ENCODE results near the gene MORN1.
"Not testable (repeated sequence)": the region's sequence is repeated elsewhere in the genome, so short reads cannot be mapped to it uniquely, and the experiment has no call there.

MORN1 gene

DNA sequence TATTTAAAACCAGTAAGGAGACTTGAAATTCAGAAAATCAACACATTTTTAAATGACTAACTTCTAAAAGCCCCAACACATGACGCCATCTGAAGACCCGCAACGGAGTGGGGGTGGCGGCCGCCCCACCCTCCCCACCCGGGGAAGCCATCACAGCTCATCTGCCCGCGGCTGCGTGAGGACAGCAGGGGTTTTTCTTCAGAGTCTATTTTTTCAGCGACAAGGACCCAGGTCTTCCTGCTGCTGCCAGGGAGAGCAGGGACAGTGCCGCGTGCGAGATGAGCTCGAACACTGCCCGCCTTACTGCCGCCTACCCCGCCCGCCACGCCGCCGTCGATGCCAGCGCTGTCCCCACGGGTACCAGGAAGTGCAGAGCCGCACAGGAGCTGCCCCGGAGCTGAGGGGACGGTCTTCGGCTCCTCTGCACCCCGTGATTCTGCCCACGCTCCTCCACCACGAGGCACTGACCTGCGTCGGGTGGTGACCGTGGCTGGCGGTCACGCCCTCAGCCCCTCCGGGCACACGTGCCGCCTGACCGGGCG, 84.2 kb downstream of the MORN1 start:
- no peak for DNase-seq (ENCODE audit: low read depth in 2 of 2)

DNA sequence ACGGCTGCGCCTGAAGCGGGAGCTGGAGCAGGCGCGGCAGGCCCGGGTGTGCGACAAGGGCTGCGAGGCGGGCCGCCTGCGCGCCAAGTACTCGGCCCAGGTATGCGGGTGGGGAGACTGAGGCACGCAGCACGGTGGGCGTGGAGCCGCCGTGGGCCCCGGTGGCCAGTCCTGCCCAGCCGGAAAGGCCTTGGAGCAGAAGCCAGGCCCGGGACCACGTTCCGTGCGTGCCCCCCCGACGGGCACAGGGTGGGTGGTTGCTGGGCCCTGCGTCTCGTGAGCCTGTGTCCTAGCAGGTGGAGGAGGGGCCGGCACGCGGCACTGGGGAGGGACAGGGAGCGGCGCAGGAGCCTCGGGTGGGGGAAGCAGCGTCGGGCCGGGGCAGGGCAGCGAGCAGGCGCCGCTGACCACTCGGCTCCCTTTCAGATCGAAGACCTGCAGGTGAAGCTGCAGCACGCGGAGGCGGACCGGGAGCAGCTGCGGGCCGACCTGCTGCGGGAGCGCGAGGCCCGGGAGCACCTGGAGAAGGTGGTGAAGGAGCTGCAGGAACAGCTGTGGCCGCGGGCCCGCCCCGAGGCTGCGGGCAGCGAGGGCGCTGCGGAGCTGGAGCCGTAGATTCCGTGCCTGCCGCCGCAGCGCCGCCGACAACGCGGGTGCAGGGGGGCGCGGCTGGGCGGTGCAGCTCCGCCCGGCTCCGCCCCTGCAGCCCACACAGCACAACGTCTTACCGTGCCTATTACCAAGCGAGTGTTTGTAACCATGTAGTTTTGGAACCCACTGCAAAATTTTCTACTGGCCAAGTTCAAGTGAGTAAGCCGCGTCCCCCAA, 85.0 kb downstream of the MORN1 start:
- DNase-seq (ENCODE audit: low read depth in 2 of 2): no peak

DNA sequence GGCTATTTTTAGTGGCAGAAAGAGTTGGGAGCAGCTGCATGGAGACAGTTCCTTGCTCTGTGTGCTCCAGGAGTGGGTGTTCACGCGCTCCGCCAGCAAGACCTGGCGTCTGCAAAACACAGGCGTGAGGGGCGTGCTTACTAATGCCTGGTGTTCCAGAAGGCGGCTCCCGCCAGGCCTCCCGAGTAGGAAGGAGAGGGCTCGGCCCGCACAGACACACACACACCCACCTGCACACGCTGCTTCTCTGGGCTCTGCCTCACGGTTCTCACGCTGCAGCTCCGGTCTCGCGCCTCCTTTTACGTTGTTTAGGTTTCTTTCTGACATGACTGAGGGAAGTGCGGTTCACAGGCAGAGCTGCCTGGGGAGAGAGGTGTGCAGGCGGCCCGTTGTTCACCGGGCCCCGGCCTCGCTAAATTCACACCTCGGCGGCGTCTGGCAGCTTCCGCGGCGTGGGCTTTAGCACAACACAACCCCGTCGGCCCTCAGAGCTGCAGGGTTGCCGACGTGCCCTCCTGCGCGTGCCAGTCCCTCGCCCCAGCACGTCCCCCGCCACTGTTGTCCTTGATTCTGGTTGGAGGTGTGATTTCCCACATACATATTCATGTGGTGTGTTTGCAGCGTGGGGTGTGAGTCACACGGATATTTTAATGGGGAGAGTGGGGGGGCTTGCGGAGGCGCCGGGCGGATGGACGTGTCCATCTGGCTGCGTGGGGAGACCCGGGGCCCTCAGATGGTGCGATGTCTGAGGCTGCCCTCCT, 86.3 kb downstream of the MORN1 start:
- DNase-seq (ENCODE audit: low read depth in 2 of 2): no peak

DNA sequence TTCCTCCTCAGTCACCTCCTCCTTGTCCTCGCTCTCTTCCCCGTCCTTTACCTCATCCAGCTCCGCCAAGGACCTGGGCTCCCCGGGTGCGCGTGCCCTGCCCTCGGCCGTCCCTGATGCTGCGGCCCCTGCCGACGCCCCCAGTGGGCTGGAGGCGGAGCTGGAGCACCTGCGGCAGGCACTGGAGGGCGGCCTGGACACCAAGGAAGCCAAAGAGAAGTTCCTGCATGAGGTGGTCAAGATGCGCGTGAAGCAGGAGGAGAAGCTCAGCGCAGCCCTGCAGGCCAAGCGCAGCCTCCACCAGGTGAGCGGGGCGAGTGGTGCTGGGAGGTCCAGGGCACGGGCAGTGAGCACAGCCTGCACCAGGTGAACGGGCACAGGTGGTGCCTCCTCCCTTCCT, 87.1 kb downstream of the MORN1 start:
- no peak for DNase-seq (ENCODE audit: low read depth in 2 of 2)

DNA sequence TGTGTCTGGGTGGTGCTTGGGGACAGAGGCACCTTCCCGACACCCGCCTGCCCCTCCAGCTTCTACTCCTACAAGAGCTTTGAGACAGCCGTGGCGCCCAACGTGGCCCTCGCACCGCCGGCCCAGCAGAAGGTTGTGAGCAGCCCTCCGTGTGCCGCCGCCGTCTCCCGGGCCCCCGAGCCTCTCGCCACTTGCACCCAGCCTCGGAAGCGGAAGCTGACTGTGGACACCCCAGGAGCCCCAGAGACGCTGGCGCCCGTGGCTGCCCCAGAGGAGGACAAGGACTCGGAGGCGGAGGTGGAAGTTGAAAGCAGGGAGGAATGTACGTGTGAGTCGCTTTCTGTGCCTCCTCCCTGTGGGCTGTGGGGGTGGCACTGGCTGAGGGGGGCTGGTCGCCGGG, 87.6 kb downstream of the MORN1 start:
- no peak for DNase-seq (ENCODE audit: low read depth in 2 of 2)

DNA sequence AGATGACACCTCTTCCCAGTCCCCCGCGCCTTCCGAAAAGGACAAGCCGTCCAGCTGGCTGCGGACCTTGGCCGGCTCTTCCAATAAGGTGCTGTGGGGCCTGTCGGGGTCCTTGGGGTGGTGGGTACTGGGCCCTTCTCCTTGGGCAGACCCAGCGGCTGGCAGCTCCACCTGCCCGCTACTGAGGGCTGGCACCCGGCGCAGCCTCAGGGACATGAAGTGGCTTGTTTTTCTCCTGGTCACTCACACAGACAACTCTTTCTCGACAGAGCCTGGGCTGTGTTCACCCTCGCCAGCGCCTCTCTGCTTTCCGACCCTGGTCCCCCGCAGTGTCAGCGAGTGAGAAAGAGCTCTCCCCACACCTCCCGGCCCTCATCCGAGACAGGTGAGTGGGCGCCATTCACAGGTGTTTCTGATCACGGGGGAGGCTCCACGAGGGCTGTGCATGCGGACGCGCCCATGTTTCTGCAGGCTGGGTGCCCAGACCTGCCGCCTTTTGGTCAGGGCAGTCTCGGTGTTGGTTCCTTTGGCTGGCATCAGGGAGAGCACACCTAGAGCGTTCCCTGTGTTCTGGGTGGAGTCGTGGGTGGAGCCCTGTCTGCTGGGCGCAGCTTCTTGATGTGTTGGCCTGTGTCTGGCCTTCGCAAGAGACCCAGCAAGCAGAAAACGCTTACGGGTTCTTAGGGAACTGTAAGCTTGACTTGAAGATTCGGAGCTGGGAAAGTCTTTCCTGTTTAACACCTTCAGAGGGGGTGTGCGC, 88.2 kb downstream of the MORN1 start:
- no peak for DNase-seq (ENCODE audit: low read depth in 2 of 2)

DNA sequence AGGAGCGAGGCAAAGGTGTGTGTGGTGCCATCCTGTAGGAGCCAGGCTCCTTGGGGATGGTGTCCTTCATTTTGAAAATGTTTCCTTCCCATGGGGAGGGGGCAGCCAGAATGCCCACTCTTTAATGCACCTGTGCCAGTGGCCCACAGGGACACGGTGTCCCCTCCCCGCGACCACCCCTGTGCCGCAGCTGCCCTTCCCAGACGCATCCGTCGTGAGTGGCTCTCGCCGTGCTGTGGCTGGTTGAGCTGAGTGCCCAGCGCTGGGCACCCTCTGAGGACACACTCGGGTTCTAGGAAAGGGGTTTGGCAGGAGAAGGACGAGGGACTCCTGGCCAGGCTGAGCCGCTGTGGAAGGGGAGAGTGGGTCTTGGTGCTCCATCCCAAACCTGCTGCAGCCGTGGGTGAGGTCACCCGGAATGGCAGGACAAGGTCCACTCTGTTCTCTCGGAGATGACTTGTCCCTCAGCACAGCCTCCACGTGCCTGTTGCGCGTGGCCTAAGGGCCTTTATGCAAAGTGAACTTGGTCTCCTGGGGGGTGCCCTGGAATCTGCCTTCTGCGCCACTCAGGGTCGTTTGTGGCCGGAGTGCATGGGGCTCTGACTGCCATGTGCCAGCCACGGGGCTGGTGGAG, 88.9 kb downstream of the MORN1 start:
- no peak for DNase-seq (ENCODE audit: low read depth in 2 of 2)

DNA sequence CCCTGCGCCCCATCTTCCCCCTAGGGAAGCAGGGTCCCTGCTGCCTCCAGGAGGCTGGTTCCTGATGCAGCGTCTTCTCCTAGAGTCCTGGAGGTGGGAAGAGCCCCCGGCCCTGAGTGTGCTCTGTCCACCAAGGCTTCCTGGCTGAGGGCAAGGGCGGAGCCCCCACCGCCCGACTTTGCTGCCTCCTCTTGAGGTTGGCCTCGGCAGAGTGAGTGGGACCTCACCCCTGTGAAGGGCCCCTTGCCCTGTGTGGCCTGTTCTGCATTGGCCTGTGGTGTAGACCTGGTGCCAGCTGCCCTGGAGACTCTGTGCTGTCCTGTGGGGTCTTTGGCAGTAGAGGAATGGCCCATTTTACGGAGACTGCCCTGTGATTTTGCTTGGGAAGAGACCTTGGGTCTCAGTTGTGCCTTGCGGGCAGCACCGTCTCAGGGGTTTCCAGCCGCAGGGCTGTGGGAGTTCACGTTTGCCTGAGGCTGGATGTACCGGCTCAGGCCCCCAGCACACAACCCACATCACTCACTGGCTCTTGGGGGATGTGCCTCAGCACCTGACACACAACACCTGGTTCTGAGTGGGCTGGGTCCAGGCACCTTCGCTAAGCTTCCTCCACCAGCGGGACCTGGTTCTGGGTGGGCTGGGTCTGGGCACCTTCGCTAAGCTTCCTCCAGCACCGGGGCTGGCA, 89.6 kb downstream of the MORN1 start:
- no peak for DNase-seq (ENCODE audit: low read depth in 2 of 2)

DNA sequence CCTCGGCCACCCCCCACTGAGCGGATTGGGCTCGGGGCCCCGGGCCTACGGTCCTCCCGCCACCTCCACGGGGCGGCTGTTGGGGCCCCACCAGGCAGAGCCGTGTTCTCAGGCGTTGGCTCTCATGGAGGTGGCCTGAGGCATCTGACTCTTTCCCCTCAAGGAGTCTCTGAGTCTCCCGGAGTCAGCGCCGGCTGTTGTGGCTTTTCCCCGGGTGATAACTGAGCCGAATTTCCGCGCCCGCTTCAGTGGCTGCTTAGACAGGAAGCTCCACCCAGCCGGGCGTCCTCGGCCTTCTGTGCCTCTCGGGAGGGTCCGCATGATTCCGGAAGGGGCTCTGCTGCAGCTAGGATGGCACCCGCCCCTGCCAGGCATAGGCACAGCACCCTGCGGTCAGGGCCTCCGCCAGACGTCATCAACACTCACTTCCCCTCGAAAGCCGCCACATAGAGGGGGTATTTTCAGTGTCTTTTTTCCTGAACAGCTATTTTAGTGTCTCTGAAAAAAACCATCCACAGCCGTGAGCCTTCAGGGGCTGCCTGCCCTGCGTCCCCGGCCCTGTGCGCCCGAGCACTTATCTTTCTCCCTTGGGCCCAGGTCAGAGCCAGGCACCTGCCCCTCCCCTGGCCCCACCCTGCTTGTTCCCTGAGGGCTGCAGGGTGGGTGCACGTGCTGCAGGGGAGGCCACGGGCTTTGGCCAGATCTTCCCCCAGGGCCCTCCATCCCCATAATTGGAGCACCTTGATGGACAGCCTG, 90.3 kb downstream of the MORN1 start:
- peak; percentile 65 to 77 for DNase-seq (ENCODE audit: low read depth in 2 of 2)

DNA sequence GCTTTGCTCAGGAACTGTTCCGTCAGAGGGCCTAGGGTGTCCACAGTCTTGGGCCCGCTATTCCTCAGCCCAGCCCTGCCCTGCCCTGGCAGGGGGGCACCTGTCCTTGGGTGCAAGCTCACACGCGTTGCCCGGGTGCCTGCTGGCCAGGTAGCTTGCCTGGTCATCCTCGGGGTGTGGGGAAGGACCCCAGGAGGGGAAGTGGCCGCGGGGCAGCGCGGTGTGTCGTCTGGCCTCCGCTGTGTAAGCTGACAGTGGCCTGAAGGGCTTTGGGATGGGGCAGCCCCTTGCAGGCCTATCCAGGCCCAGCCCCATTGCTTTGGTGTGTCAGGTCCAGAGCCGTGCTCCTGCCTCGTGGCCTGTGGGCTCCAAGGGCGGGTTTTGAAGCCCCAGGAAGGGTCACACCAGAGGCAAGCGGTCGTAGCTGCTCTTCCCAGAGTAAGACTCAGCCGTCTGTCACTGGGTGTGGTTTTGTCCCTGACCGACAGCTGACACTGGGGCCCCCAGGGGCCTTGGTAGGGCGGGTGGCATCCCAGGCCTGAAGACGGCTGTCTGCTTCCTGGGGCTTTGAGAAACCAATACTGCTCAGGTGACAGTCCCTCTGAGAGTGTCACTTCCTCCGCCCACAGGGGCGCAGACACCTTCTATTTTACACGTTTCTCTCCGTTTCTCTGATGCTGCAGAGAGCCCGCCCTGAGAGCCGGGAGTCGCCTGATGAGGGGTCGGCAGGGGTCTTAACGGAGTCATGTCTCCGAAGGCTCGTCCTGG, 91.2 kb downstream of the MORN1 start:
- peak; percentile 61 to 78 for DNase-seq (ENCODE audit: low read depth in 2 of 2)

DNA sequence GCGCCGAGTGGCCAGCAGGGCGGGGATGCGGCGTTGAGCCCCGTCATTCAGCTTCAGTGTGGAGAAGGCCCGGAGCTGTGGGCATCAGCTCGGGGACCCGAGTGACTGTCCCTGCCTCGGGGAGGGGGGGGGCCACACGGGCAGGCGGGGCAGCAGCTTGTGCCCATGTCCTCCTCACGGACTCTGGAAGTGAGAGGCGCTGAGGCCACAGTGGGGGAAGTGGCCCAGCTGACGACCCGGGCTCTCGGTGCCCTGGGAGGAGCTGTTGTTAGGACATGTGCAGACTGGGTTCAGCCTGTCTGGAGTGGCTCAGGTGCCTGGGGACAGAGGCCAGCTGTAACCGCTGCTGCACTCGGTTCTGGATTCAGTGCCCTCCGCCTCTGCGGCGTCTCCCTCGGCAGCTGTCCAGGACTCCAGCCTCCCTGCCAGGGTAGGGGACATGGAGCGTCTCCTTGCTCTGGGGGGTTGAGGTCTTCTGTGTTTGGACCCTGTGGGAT, 92.2 kb downstream of the MORN1 start:
- DNase-seq (ENCODE audit: low read depth in 2 of 2): no peak

DNA sequence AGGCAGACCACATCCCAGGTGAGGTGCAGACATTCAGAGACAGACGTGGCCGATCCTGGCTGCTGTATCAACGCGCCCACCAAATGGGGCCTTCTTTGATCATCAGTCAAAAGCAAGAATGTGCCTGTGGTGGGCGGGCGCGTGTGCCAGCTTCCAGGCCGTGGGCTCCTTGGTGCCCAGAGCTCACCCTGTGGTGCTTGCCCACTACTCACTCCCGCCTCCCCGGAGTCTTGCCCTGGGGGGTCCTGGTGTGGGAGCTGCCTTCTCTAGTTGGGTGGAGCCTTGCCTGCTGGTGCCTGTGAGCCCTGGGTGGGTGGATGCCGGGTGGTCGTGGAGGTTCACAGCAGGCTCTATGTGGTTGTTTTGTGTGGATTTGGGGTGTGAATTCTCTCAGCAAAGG, 92.7 kb downstream of the MORN1 start:
- no peak for DNase-seq (ENCODE audit: low read depth in 2 of 2)

DNA sequence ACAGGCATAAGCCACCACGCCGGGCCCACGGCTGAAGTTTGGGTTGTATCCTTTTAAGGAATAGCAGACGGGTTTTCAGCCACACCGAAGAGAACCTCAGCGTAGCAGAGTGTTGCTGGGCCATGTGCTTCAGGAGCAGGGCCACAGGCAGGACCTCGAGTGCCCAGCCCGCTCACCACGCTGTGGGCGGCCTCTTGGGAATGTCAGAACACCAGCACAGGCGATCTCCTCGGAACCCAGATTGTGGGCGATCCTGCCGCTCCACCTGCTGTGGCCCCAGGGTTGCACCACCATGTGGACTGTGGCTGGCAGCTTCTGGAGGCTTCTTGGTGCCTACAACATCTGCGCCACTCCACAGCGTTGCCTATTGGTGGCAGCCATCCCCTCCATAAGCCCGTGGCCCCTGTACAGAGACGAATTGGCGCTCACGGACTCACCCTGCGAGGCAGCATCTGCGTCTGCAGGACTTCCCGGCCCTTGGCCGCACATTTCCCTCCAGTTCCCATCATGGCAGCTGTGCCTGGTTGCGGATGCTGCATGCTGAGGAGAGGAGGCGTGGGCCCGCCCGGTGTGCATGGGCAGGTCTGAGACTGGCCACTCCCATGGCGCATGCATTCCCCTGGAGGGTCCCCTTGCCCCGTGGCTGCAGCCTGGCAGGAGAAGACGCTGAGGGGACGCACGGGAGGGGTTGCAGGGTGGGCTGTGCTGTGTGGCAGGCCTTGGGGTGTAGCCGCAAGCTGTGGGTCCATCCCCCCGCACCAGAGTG, 93.9 kb downstream of the MORN1 start:
- no peak for DNase-seq (ENCODE audit: low read depth in 2 of 2)

DNA sequence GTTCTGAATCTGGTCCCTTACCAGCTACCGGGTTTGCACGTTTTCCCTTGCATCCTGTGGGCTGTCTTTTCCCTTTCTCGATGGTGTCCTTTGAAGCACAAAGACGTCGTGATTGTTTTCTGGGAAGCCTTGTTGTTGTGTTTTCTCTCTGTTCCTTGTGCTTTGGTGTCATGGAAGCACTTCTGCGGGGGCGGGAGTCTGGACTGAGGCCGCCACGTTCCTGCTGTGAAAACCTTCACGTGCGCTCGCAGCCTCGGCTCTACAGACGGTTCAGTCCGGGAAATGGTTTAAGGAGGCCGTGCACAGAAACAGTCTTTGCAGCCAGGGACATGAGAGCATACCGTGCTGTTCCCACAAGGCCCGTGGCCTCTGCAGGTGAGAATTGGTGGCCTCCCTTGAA, 94.7 kb downstream of the MORN1 start:
- DNase-seq (ENCODE audit: low read depth in 2 of 2): no peak

DNA sequence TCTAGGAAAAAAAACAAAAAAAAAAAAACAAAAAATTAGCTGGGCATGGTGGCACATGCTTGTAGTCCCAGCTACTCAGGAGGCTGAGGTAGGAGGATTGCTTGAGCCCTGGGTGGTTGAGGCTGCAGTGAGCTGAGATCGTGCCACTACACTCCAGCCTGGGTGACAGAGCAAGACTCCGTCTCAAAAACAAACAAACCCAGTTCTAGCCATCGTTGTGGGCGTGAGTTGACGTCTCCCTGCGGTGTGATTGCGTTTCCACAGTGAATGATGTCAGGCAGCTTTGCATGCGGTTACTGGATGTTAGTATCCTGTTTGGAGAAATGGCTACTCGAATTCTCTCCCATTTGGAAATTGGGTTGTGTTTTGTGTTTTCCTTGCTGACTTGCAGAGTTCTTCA, 95.1 kb downstream of the MORN1 start:
- DNase-seq (ENCODE audit: low read depth in 2 of 2): not testable (repeated sequence)

DNA sequence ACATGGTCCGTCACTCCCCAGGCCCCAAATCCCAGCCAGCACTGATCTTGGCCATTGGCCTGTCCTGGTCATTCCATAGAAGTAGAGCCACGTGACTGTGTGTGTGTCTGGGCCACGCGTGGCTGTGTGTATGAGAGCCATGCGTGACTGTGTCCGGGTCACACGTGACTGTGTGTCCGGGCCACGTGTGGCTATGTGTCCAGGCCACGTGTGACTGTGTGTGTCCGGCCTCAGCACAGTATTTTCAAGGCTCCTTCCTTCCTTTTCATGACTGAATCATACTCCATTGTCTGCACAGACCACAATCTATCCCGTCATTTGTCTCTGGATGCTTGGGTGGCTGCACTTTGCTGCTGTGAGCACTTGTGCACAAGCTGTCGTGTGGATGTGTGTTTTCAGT, 95.8 kb downstream of the MORN1 start:
- DNase-seq (ENCODE audit: low read depth in 2 of 2): no peak

DNA sequence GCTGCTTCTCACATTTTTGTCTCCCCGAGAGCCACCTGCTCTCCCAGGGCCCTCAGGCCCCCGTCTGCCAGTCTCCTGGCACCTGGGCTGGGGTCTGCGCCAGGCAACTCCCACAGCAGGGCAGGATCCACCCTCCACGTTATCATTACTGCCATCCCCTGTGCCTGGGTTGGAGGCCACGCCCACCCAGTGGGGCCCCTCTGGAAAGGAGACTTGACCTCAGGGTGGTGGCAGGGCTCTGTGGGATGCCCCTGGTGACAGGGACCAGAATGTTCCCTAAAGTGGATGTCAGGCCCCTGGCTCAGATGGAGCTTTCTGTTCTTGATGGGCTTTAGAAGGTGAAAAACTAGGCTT, 96.7 kb downstream of the MORN1 start:
- no peak for DNase-seq (ENCODE audit: low read depth in 2 of 2)

DNA sequence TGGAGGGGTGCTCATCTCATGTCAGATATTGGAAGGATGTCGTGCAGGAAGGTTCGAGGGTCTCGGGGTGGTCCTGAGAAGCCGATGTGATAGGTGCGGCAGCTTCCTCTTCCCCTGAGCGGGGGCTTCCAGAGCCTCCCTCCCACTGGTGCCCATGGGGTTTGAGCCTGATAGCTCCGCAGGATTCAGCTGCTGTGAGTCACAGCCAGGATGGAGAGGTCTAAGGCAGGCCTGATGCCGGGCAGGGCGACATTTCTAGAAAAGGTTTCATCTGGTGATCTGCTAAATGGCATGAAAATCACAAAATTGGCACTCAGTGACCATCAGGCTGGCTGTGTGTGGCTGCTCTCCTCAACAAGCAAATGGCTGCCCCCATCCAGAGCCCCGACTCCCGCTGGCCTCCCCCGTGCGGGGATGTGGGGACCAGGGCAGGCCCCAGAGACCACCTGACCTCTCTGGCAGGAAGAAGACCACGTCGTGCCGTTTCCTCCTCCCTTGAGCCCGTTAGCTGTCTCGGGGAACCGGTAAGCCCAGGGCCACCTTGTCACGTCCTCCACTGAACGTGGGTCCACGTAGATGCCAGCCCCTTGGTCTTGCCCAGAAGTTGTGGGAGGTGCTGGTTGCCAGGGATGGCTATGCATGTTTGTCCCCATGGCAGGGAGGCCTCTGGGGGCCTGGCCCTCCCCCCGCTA, 97.2 kb downstream of the MORN1 start:
- DNase-seq (ENCODE audit: low read depth in 2 of 2): no peak
